ENCODE data around the gene ERGIC2.

ERGIC2 gene

GRCh38 chr12:29425722-29426121, 44.8 kb upstream of the ERGIC2 start:
- TF ChIP-seq CTCF (IDR thresholded peaks at IDR 0.05; ENCODE audit: borderline replicate concordance, insufficient read depth, low read depth, low read length) = no peak
- H3K4me3 ChIP-seq (ENCODE audit: low read depth, low read length) = no peak overlapping the region

GRCh38 chr12:29416748-29417147, 35.8 kb upstream of the ERGIC2 start:
- no peak for TF ChIP-seq CTCF (IDR thresholded peaks at IDR 0.05; ENCODE audit: borderline replicate concordance, insufficient read depth, low read depth, low read length)
- no peak overlapping the region for H3K4me3 ChIP-seq (ENCODE audit: low read depth, low read length)

- no peak for TF ChIP-seq CTCF (IDR thresholded peaks at IDR 0.05; ENCODE audit: borderline replicate concordance, insufficient read depth, low read depth, low read length)
- no peak overlapping the region for H3K4me3 ChIP-seq (ENCODE audit: low read depth, low read length)
Measured at GRCh38 chr12:29415111-29415510, 34.1 kb upstream of the ERGIC2 start.

- no peak overlapping the region for H3K4me3 ChIP-seq (ENCODE audit: low read depth, low read length)
- no peak for TF ChIP-seq CTCF (IDR thresholded peaks at IDR 0.05; ENCODE audit: borderline replicate concordance, insufficient read depth, low read depth, low read length)
Measured at GRCh38 chr12:29414368-29414767, 33.4 kb upstream of the ERGIC2 start.

GRCh38 chr12:29405561-29405960, 24.6 kb upstream of the ERGIC2 start:
- no peak for TF ChIP-seq CTCF (IDR thresholded peaks at IDR 0.05; ENCODE audit: borderline replicate concordance, insufficient read depth, low read depth, low read length)
- no peak overlapping the region for H3K4me3 ChIP-seq (ENCODE audit: low read depth, low read length)

GRCh38 chr12:29403991-29404390, 23.0 kb upstream of the ERGIC2 start:
- H3K4me3 ChIP-seq (ENCODE audit: low read depth, low read length) = no peak overlapping the region

GRCh38 chr12:29402437-29402836, 21.5 kb upstream of the ERGIC2 start:
- H3K4me3 ChIP-seq (ENCODE audit: low read depth, low read length) = no peak overlapping the region
- no peak for TF ChIP-seq CTCF (IDR thresholded peaks at IDR 0.05; ENCODE audit: borderline replicate concordance, insufficient read depth, low read depth, low read length)

More at GRCh38 chr12:29403991-29404390, 23.0 kb upstream of the ERGIC2 start:
- TF ChIP-seq CTCF (IDR thresholded peaks at IDR 0.05; ENCODE audit: borderline replicate concordance, insufficient read depth, low read depth, low read length) = no peak
